ENCODE data around the gene TNFSF4.

TNFSF4 gene

DNA sequence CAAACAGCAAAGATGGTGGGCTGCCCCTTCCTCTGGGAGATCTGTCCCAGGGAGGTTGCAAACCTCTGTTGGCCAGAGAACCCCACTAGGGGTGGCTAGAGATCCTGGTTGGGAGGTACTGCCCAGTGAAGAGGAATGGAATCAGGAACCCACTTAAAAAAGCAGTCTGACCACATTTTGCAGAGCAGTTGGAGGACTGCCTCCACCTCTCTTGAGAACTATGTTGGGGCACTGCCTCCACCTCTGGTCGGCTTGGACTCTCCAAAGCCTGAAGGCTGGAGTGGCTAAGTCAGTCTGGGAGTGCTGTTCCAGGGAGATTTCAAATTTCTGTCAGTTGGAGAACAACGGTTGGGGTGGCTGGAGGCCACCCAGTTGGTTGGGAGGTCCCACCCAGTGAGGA is 58.6 kb downstream of the TNFSF4 start:
- no peaks in the 10 kb centered on the region for H3K4me1 ChIP-seq (ENCODE audit: control insufficient read depth, insufficient read depth, low read length)
- H3K4me3 ChIP-seq (ENCODE audit: insufficient read depth, low read depth, low read length) = no peak overlapping the region
- H3K27ac ChIP-seq (ENCODE audit: insufficient read depth, low read depth, low read length, poor library complexity, severe bottlenecking) = no peak overlapping the region
- no peaks in the 10 kb centered on the region for H3K27me3 ChIP-seq (ENCODE audit: control insufficient read depth, insufficient read depth, low read length, poor library complexity, severe bottlenecking)
- H3K36me3 ChIP-seq (ENCODE audit: control insufficient read depth, insufficient read depth, low read length) = no peaks in the 10 kb centered on the region
- 83 to 92% methylated on average over 2 of the region's 2 CpGs for WGBS, 2 experiments
- H3K9me3 ChIP-seq (ENCODE audit: control insufficient read depth, low read length) = peaks cover 4% of the 10 kb centered on the region

GRCh38 chr1:173140733-173141132 is 66.4 kb downstream of the TNFSF4 start:
- H3K36me3 ChIP-seq (ENCODE audit: control insufficient read depth, insufficient read depth, low read length) = no peaks in the 10 kb centered on the region
- no peak overlapping the region for H3K4me3 ChIP-seq (ENCODE audit: insufficient read depth, low read depth, low read length)
- no peaks in the 10 kb centered on the region for H3K9me3 ChIP-seq (ENCODE audit: control insufficient read depth, low read length)
- WGBS, 2 experiments = 79 to 90% methylated on average over 2 of the region's 2 CpGs
- no peak overlapping the region for H3K27ac ChIP-seq (ENCODE audit: insufficient read depth, low read depth, low read length, poor library complexity, severe bottlenecking)
- H3K4me1 ChIP-seq (ENCODE audit: control insufficient read depth, insufficient read depth, low read length) = no peaks in the 10 kb centered on the region
- no peaks in the 10 kb centered on the region for H3K27me3 ChIP-seq (ENCODE audit: control insufficient read depth, insufficient read depth, low read length, poor library complexity, severe bottlenecking)

GRCh38 chr1:173139706-173140105 is 67.4 kb downstream of the TNFSF4 start:
- H3K27ac ChIP-seq (ENCODE audit: insufficient read depth, low read depth, low read length, poor library complexity, severe bottlenecking) = no peak overlapping the region
- no peak overlapping the region for H3K4me3 ChIP-seq (ENCODE audit: insufficient read depth, low read depth, low read length)

GRCh38 chr1:173137107-173137706 is 69.9 kb downstream of the TNFSF4 start:
- Histone ChIP-seq H3K4me3 (ENCODE audit: insufficient read depth, low read depth, low read length) (no peak overlapping the region), H3K9me3 (ENCODE audit: control insufficient read depth, low read length) (no peaks in the 10 kb centered on the region), H3K27me3 (ENCODE audit: control insufficient read depth, insufficient read depth, low read length, poor library complexity, severe bottlenecking) (no peaks in the 10 kb centered on the region), H3K4me1 (ENCODE audit: control insufficient read depth, insufficient read depth, low read length) (no peaks in the 10 kb centered on the region), H3K36me3 (ENCODE audit: control insufficient read depth, insufficient read depth, low read length) (no peaks in the 10 kb centered on the region), H3K27ac (ENCODE audit: insufficient read depth, low read depth, low read length, poor library complexity, severe bottlenecking) (no peak overlapping the region)
- WGBS, 2 experiments = 95 to 100% methylated on average over 2 of the region's 2 CpGs

More at GRCh38 chr1:173139706-173140105, 67.4 kb downstream of the TNFSF4 start:
- Histone ChIP-seq H3K9me3 (ENCODE audit: control insufficient read depth, low read length) (no peaks in the 10 kb centered on the region), H3K27me3 (ENCODE audit: control insufficient read depth, insufficient read depth, low read length, poor library complexity, severe bottlenecking) (no peaks in the 10 kb centered on the region), H3K4me1 (ENCODE audit: control insufficient read depth, insufficient read depth, low read length) (no peaks in the 10 kb centered on the region), H3K36me3 (ENCODE audit: control insufficient read depth, insufficient read depth, low read length) (no peaks in the 10 kb centered on the region)
- WGBS, 2 experiments = 88 to 98% methylated on average over 3 of the region's 3 CpGs

DNA sequence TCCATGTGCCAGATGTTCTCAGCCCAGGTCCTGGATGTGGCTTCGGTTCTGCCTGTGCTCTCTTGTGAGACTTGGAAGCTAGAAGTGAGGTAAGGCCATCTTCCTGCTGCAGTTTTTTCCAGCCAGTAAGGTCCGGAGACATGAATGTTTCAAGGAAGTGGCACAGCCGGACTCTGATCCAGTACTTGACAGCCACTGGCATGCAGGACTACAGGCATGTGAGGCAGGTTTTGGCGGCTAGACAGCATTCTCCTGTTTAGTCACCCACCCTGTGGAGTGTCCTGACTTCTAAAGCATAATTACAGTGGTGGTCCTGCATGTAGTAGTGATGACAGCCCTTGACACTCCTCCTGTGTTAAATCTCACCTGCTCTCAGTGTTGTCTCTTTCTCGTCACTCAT is 72.3 kb downstream of the TNFSF4 start:
- Histone ChIP-seq H3K36me3 (ENCODE audit: control insufficient read depth, insufficient read depth, low read length) (no peaks in the 10 kb centered on the region), H3K4me1 (ENCODE audit: control insufficient read depth, insufficient read depth, low read length) (no peaks in the 10 kb centered on the region), H3K27ac (ENCODE audit: insufficient read depth, low read depth, low read length, poor library complexity, severe bottlenecking) (no peak overlapping the region), H3K4me3 (ENCODE audit: insufficient read depth, low read depth, low read length) (no peak overlapping the region), H3K27me3 (ENCODE audit: control insufficient read depth, insufficient read depth, low read length, poor library complexity, severe bottlenecking) (no peaks in the 10 kb centered on the region), H3K9me3 (ENCODE audit: control insufficient read depth, low read length) (no peaks in the 10 kb centered on the region)
- WGBS, 2 experiments = 93 to 94% methylated on average over 5 of the region's 5 CpGs

GRCh38 chr1:173134029-173134428 is 73.1 kb downstream of the TNFSF4 start:
- H3K4me3 ChIP-seq (ENCODE audit: insufficient read depth, low read depth, low read length) = no peak overlapping the region
- H3K4me1 ChIP-seq (ENCODE audit: control insufficient read depth, insufficient read depth, low read length) = no peaks in the 10 kb centered on the region
- no peak overlapping the region for H3K27ac ChIP-seq (ENCODE audit: insufficient read depth, low read depth, low read length, poor library complexity, severe bottlenecking)
- no peaks in the 10 kb centered on the region for H3K27me3 ChIP-seq (ENCODE audit: control insufficient read depth, insufficient read depth, low read length, poor library complexity, severe bottlenecking)
- H3K36me3 ChIP-seq (ENCODE audit: control insufficient read depth, insufficient read depth, low read length) = no peaks in the 10 kb centered on the region
- no peaks in the 10 kb centered on the region for H3K9me3 ChIP-seq (ENCODE audit: control insufficient read depth, low read length)
- WGBS, 2 experiments = 94 to 96% methylated on average over 3 to 4 of the region's 4 CpGs
